Ovary (tissue), 9 donors: ENCODE results near the gene HTR1E. TPM values are rescaled to one million over a fixed set of nuclear protein-coding genes. Genes with fewer than 3 reads are reported as not detected.

Experiments used
- DNase-seq, 5 donors: peaks; one replicate each; pipeline ENCODE4 v3.0.0-alpha.2; 2019 to 2020
- H3K27ac ChIP-seq, 2 donors: fragments of 200-600 bp; one replicate each; pipeline versions ENCODE4 v1.5.1 to v1.8.0; 2019 to 2022
- H3K27me3 ChIP-seq: fragments of 200-600 bp; one replicate; pipeline ENCODE4 v1.8.0; 2022
- H3K36me3 ChIP-seq: fragments of 200-600 bp; sonication (generic); one replicate; pipeline ENCODE4 v1.5.1; 2019
- H3K4me1 ChIP-seq: one replicate; pipeline ENCODE4 v1.8.1; 2013; ENCODE audit warnings: mild to moderate bottlenecking, moderate library complexity; ENCODE audit not compliant: insufficient read depth
- H3K4me3 ChIP-seq: fragments of 200-600 bp; sonication (generic); one replicate; pipeline ENCODE4 v1.5.1; 2017
- H3K9me3 ChIP-seq, 2 donors: fragments of 200-600 bp in 1 of 2; sonication (generic) in 1 of 2; one replicate each; pipeline versions ENCODE4 v1.5.1 to v1.8.1; 2013 to 2019; ENCODE audit warnings: mild to moderate bottlenecking in 1 of 2, moderate library complexity in 1 of 2
- EP300 ChIP-seq: sonication (generic); formaldehyde crosslinking; IDR thresholded peaks from one replicate; pipeline ENCODE4 v1.6.1; 2017; ENCODE audit warnings: antibody characterized with exemption
- POLR2A ChIP-seq: fragments of 450-650 bp; IDR thresholded peaks from one replicate; pipeline ENCODE4 v1.6.1; 2017; ENCODE audit warnings: antibody characterized with exemption, mild to moderate bottlenecking, moderate library complexity
- WGBS, 3 donors: extraction: QIAGEN DNeasy Blood & Tissue Kit in 1 of 3; methylation state at CpG; one replicate each; pipeline versions ENCODE4 v1.1.5 to v1.1.7; 2013 to 2017; 5-methylcytosine and 5-hydroxymethylcytosine counted together
- intact Hi-C, 4 donors: fragments of 100-400 bp; cut with DNase I; formaldehyde crosslinking; loops; one replicate each; pipeline versions ENCODE4 v1.11.0 to v1.15.1; 2022 to 2023
- polyA plus RNA-seq, 2 donors: library from polyadenylated mRNA; stranded (reverse); fragments of 200-250 nt in 1 of 2; fragments of 350-450 nt in 1 of 2; fragmentation: Illumina TruSeq in 1 of 2; extraction: RNeasy Lipid Tissue Mini Kit (QIAGEN cat#74804) in 1 of 2; gene quantifications; one replicate each; pipeline ENCODE4 v1.2.3, GENCODE V29; 2013 to 2014
- total RNA-seq, 7 donors: library from RNA; depleted of rRNA in 2 of 7; stranded (reverse); fragments of >200 nt in 2 of 7; fragmentation: NEBNext Ultra II Directional in 3 of 7; extraction: Animal tissue kit (Norgen Biotek cat#: 25700) in 3 of 7; gene quantifications; one replicate each; pipeline versions ENCODE4 v1.1.0 to v1.2.4, GENCODE V29; 2016 to 2023
- TF ChIP-seq, protein P1 (sequence below), 3 donors: fragments of 450-650 bp in 2 of 3; fragments of 200-600 bp in 1 of 3; IDR thresholded peaks; one replicate each; pipeline versions ENCODE4 v1.5.1 to v1.8.0; 2016 to 2022; ENCODE audit warnings: antibody characterized with exemption in 3 of 3, mild to moderate bottlenecking in 1 of 3
- donor health status: DM: no; HTN: no; CAD: no; lungs with moderate emphysema.
- donor health status: DM: no; HTN: no; CAD: no.
- donor health status: Bipolar disorder and iron deficiency.
- donor health status: DM: yes; HTN: yes; CAD: no.
- donor health status: DM: no; HTN: no; CAD: no.
- donor health status: DM: yes; HTN: yes; CAD: no.

Gene HTR1E
- total and polyA plus RNA-seq, 9 donors = 0.60 to 4.4 (median 1.1) TPM

DNA sequence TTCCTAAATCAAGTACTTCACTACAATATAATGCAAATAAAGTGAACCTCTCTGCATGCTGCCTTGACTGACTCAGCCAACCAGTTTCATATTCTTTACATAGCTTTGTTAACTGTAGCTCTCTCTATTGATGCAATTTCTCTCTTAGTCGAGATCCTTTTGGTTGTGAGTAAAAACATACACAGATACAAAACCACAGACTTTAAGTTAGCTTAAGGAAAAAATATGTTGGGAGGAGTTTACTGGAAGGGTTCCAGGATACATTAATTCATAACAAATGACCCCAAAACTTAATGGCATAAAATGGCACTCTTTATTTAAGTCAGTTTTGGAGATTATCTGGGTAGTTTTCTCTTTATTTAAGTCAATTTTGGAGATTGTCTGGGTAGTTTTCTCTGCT lies 15.7 kb downstream of the HTR1E start:
- DNase-seq = no peak
- no peaks in the 10 kb centered on the region for H3K27me3 ChIP-seq
- H3K4me1 ChIP-seq = no peaks in the 10 kb centered on the region
- no peaks in the 10 kb centered on the region for H3K9me3 ChIP-seq
- TF ChIP-seq EP300 (no peak), POLR2A (no peak)
- TF ChIP-seq, protein P1, sequence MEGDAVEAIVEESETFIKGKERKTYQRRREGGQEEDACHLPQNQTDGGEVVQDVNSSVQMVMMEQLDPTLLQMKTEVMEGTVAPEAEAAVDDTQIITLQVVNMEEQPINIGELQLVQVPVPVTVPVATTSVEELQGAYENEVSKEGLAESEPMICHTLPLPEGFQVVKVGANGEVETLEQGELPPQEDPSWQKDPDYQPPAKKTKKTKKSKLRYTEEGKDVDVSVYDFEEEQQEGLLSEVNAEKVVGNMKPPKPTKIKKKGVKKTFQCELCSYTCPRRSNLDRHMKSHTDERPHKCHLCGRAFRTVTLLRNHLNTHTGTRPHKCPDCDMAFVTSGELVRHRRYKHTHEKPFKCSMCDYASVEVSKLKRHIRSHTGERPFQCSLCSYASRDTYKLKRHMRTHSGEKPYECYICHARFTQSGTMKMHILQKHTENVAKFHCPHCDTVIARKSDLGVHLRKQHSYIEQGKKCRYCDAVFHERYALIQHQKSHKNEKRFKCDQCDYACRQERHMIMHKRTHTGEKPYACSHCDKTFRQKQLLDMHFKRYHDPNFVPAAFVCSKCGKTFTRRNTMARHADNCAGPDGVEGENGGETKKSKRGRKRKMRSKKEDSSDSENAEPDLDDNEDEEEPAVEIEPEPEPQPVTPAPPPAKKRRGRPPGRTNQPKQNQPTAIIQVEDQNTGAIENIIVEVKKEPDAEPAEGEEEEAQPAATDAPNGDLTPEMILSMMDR (IDR thresholded peaks at IDR 0.05) = no peak
- H3K4me3 ChIP-seq = no peak overlapping the region
- H3K36me3 ChIP-seq = no peaks in the 10 kb centered on the region
- intact Hi-C loops = no loop called here
- 18 to 20% (median 19%) methylated on average over 1 of the region's 1 CpG for WGBS, 3 donors
- no peak overlapping the region for H3K27ac ChIP-seq

DNA sequence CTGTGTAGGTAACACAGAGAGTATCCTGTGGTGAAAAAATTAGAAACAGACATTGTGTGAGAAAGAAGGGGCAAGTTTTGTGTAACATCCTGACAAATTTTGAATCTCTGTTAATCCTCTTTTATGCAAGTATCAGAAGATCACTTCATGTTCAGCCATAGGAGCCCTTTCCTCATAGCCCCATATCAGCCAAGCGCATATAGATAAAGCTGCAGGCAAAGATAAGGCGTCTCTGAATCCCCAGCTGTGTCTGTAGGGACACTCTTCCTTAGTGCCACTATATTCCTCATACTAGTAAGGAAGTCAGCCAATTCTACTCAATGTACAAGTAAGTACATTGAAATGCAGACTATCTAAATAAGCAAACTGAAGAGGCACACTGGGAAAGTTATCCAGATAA lies 22.3 kb downstream of the HTR1E start:
- no peaks in the 10 kb centered on the region for H3K9me3 ChIP-seq
- intact Hi-C loops = no loop called here
- H3K27me3 ChIP-seq = no peaks in the 10 kb centered on the region
- H3K4me1 ChIP-seq = no peaks in the 10 kb centered on the region
- TF ChIP-seq POLR2A (no peak), EP300 (no peak)
- TF ChIP-seq, protein P1 (IDR thresholded peaks at IDR 0.05) = no peak
- no peak overlapping the region for H3K27ac ChIP-seq
- 86 to 96% (median 95%) methylated on average over 2 of the region's 2 CpGs for WGBS, 3 donors
- no peak for DNase-seq
- H3K36me3 ChIP-seq = no peaks in the 10 kb centered on the region
- H3K4me3 ChIP-seq = no peak overlapping the region

DNA sequence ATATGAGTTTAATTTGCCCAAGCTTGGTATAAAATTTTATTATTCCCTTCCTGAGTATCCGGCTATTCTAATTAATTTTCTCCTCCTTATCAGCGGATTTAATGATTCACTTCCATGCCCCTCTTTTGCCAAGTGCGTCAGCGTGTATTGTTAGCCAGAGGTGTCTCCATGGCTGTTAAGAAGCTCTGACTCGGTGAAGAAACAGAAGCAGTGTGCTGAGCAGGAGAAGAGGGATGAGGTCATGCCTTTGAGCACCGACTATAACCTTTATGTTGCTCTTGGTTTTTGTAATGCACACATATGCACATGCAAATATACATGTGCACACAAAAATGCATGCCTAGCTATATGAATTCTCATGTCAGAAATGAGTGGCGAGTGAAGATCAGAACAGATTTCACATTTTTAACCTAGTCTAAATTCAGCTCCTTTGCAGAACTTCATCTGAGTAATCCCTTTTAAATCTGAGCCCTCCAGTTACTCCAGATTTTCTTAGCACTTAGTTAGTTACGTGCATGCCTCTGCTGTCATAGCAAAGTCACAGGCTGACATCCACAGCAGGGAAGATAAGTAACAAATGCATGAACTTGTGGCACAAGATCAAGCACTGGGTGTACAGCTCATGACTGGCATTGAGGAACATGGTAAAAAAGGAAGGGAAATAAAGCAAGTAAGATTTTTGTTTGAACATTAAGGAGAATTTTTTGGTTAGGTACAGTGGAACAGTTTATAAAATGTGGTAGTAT lies 24.3 kb downstream of the HTR1E start:
- no peaks in the 10 kb centered on the region for H3K27me3 ChIP-seq
- no peak overlapping the region for H3K4me3 ChIP-seq
- TF ChIP-seq POLR2A (no peak), EP300 (no peak)
- TF ChIP-seq, protein P1 (IDR thresholded peaks at IDR 0.05) = no peak
- H3K4me1 ChIP-seq = no peaks in the 10 kb centered on the region
- H3K36me3 ChIP-seq = no peaks in the 10 kb centered on the region
- no peak for DNase-seq
- intact Hi-C loops = no loop called here
- 88 to 90% (median 89%) methylated on average over 8 of the region's 8 CpGs for WGBS, 3 donors
- no peak overlapping the region for H3K27ac ChIP-seq
- H3K9me3 ChIP-seq = no peaks in the 10 kb centered on the region

DNA sequence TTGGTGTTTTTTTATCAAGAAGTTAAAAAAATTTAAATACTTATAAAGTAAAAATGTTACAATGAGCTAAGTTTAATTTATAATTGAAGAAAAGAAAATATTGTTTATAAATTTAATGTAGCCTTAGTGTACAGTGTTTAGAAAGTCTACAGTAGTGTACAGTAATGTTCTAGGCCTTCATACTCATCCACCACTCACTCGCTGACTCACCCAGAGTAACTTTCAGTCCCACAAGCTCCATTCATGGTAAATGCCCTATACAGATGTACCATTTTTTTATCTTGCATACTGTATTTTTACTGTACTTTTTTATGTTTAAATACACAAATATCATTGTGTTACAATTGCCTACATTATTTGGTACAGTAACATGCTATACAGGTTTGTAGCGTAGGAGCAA lies 26.0 kb downstream of the HTR1E start:
- no peak overlapping the region for H3K4me3 ChIP-seq
- intact Hi-C loops = no loop called here
- WGBS, 3 donors = 95 to 96% (median 96%) methylated on average over 2 of the region's 2 CpGs
- no peak overlapping the region for H3K27ac ChIP-seq
- no peaks in the 10 kb centered on the region for H3K9me3 ChIP-seq
- H3K4me1 ChIP-seq = no peaks in the 10 kb centered on the region
- TF ChIP-seq POLR2A = no peak
- TF ChIP-seq, protein P1 (IDR thresholded peaks at IDR 0.05) = no peak
- no peak for TF ChIP-seq EP300
- no peaks in the 10 kb centered on the region for H3K36me3 ChIP-seq
- no peaks in the 10 kb centered on the region for H3K27me3 ChIP-seq
- DNase-seq = no peak
